Metanephros (tissue), 1 donor: Measurements from ENCODE around the gene OR5AC2. TPM values are rescaled to one million over a fixed set of nuclear protein-coding genes. Genes with fewer than 3 reads are reported as not detected.

ENCODE experiments used
- total RNA-seq: library from RNA; depleted of rRNA; stranded (reverse); fragments of >200 nt; gene quantifications from one replicate; pipeline ENCODE4 v1.2.3, GENCODE V29; 2014

The OR5AC2 gene, protein sequence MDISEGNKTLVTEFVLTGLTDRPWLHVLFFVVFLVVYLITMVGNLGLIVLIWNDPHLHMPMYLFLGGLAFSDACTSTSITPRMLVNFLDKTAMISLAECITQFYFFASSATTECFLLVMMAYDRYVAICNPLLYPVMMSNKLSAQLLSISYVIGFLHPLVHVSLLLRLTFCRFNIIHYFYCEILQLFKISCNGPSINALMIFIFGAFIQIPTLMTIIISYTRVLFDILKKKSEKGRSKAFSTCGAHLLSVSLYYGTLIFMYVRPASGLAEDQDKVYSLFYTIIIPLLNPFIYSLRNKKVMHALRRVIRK
- total RNA-seq: not detected

DNA sequence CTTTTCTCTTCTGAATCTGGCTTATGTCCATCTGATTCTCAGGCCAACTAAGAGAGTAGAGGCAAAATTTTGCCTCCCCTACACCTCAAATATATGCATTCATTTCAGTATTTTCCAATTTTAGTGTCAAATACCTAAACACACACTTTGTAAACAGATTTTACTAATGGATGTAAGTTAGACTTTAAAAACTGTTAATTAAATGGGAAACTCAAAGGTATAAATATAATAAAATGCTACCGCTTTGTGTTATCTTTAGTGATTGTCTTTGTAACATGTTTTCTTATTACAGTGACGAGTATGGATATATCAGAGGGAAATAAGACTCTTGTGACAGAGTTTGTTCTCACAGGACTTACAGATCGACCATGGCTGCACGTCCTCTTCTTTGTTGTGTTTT, at the start of gene OR5AC2:
OR5AC2 (plus strand) TSS at position 301 of the 400 bp plus-strand sequence; CDS start at position 301, 0 bp downstream.

DNA sequence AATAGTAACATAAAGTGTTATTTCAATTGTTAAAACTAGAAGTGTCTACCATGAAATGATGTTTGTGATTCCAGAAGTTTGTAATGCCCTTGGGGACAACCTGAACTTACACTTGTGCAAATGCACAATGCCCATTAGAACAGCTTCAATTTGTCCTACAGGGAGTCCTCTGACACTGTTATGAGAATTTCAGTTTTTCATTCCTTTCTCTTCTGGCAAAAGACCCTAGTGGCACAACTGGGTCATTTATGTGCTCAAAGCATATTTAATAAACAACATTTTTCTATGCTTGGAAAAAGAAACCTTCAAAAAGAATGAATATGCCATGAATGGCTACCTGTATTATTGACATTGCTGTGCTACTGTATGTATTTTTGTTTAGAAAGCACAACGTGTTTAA, 43.4 kb downstream of the OR5AC2 start, which contains the start of gene OR5H1:
OR5H1 (plus strand) TSS at position 301 of the 400 bp plus-strand sequence. CDS start 1,977 bp downstream, outside the sequence.

Other genes with a start within 250 kb of the OR5AC2 start
- gene RIOX2, start 114.7 kb upstream of the OR5AC2 start, total RNA-seq: 27.0 TPM
- gene GABRR3, start 51.9 kb upstream of the OR5AC2 start, total RNA-seq: not detected
- not detected for gene OR5H1, start 43.5 kb downstream of the OR5AC2 start, total RNA-seq
- gene OR5H14, start 60.3 kb downstream of the OR5AC2 start, total RNA-seq: not detected
- gene OR5H15, start 79.5 kb downstream of the OR5AC2 start, total RNA-seq: not detected
- gene OR5H6, start 177.1 kb downstream of the OR5AC2 start, total RNA-seq: not detected
- not detected for gene OR5H2, start 195.3 kb downstream of the OR5AC2 start, total RNA-seq